GM12878 (cell line): Measurements from ENCODE around the gene SPATA3. TPM values are rescaled to one million over a fixed set of nuclear protein-coding genes. Genes with fewer than 3 reads are reported as not detected.

Experiments
- BRCA1 ChIP-seq: IDR thresholded peaks from 2 replicates; pipeline ENCODE4 v1.6.1; 2011; ENCODE audit warnings: low read depth, low read length, improper control_type of control experiment
- CHD4 ChIP-seq: fragments of 200-600 bp; sonication (generic); IDR thresholded peaks from 2 replicates; pipeline ENCODE4 v1.6.1; 2016; ENCODE audit warnings: mild to moderate bottlenecking
- CREM ChIP-seq: IDR thresholded peaks from 2 replicates; pipeline ENCODE4 v1.6.1; 2014; ENCODE audit warnings: antibody characterized with exemption, low read depth
- GATAD2B ChIP-seq: fragments of 450-650 bp; conservative IDR thresholded peaks from 2 replicates; pipeline ENCODE4 v1.6.1; 2017; ENCODE audit warnings: low read depth, mild to moderate bottlenecking, moderate library complexity
- IKZF1 ChIP-seq: fragments of 450-650 bp; conservative IDR thresholded peaks from 2 replicates; pipeline ENCODE4 v1.6.1; 2017; ENCODE audit warnings: antibody characterized with exemption, mild to moderate bottlenecking
- KAT2A ChIP-seq: conservative IDR thresholded peaks from 2 replicates; pipeline ENCODE4 v1.6.1; 2011; ENCODE audit warnings: low read depth, low read length; ENCODE audit not compliant: control insufficient read depth
- LARP7 ChIP-seq: fragments of 450-650 bp; IDR thresholded peaks from 2 replicates; pipeline ENCODE4 v1.6.1; 2017; ENCODE audit warnings: mild to moderate bottlenecking
- MEF2B ChIP-seq: fragments of 450-650 bp; IDR thresholded peaks from 2 replicates; pipeline ENCODE4 v1.6.1; 2018; ENCODE audit warnings: mild to moderate bottlenecking, moderate library complexity; ENCODE audit not compliant: partially characterized antibody, poor library complexity, severe bottlenecking
- MTA2 ChIP-seq: fragments of 450-650 bp; IDR thresholded peaks from 2 replicates; pipeline ENCODE4 v1.6.1; 2016; ENCODE audit warnings: low read depth, mild to moderate bottlenecking, moderate library complexity
- MYB ChIP-seq: fragments of 150-350 bp; IDR thresholded peaks from 2 replicates; pipeline ENCODE4 v1.6.1; 2014; ENCODE audit warnings: mild to moderate bottlenecking, low read depth, low read length, borderline replicate concordance
- NFIC ChIP-seq: IDR thresholded peaks from 2 replicates; pipeline ENCODE4 v1.6.1; 2012; ENCODE audit warnings: low read depth, mild to moderate bottlenecking, inconsistent platforms, low read length, moderate library complexity
- NFXL1 ChIP-seq: fragments of 450-650 bp; IDR thresholded peaks from 2 replicates; pipeline ENCODE4 v1.6.1; 2017; ENCODE audit warnings: antibody characterized with exemption, mild to moderate bottlenecking, borderline replicate concordance
- PAX5 ChIP-seq: IDR thresholded peaks from 2 replicates; pipeline ENCODE4 v1.6.1; 2011; ENCODE audit warnings: low read depth, low read length, borderline replicate concordance
- POLR2AphosphoS2 ChIP-seq: IDR thresholded peaks from 2 replicates; pipeline ENCODE4 v1.6.1; 2011; ENCODE audit warnings: low read depth, mild to moderate bottlenecking, low read length, improper control_type of control experiment, moderate library complexity
- POU2F2 ChIP-seq: IDR thresholded peaks from 3 replicates; pipeline ENCODE4 v1.6.1; 2011; ENCODE audit warnings: low read depth, mild to moderate bottlenecking, low read length, borderline replicate concordance
- RB1 ChIP-seq: fragments of 450-650 bp; formaldehyde crosslinking; IDR thresholded peaks from 2 replicates; pipeline ENCODE4 v1.6.1; 2017; ENCODE audit warnings: mild to moderate bottlenecking, borderline replicate concordance
- SIN3A ChIP-seq: IDR thresholded peaks from 2 replicates; pipeline ENCODE4 v1.6.1; 2012; ENCODE audit warnings: low read depth, low read length, improper control_type of control experiment
- SP1 ChIP-seq: IDR thresholded peaks from one replicate; pipeline ENCODE4 v1.6.1; 2011; ENCODE audit warnings: low read depth, low read length
- SPI1 ChIP-seq: IDR thresholded peaks from 2 replicates; pipeline ENCODE4 v1.6.1; 2011; ENCODE audit warnings: low read depth, mild to moderate bottlenecking, low read length, moderate library complexity, borderline replicate concordance; ENCODE audit not compliant: insufficient read depth
- SREBF2 ChIP-seq: IDR thresholded peaks from 2 replicates; pipeline ENCODE4 v1.6.1; 2012; ENCODE audit warnings: mild to moderate bottlenecking, low read length
- SRF ChIP-seq, 2 experiments: IDR thresholded peaks; 2 replicates each; pipeline ENCODE4 v1.6.1; 2011; ENCODE audit warnings: low read depth in 2 of 2, low read length in 2 of 2, mild to moderate bottlenecking in 1 of 2, moderate library complexity in 1 of 2
- TCF7 ChIP-seq: IDR thresholded peaks from 2 replicates; pipeline ENCODE4 v1.6.1; 2014; ENCODE audit warnings: antibody characterized with exemption, borderline replicate concordance
- ZNF207 ChIP-seq: fragments of 450-650 bp; IDR thresholded peaks from 2 replicates; pipeline ENCODE4 v1.6.1; 2014; ENCODE audit warnings: antibody characterized with exemption, mild to moderate bottlenecking, borderline replicate concordance
- polyA plus RNA-seq, 11 experiments: library from polyadenylated mRNA; depleted of rRNA in 4 of 11; unstranded in 6 of 11; stranded (reverse) in 5 of 11; fragments of >200 nt; fragmentation: Nextera tagmentation in 4 of 11; fragmentation: Illumina TruSeq in 1 of 11; extraction: Ambion mirVana in 4 of 11; extraction: Trizol in 1 of 11; gene quantifications; 1 replicate in 1 of 11; 2 replicates in 10 of 11; pipeline versions ENCODE4 v1.2.1 to v1.2.3, GENCODE V29; 2011 to 2016; ENCODE audit warnings: inconsistent platforms in 2 of 11, missing spikeins in 2 of 11, low read depth in 1 of 11
- total RNA-seq, 4 experiments: library from RNA; depleted of rRNA in 3 of 4; stranded (reverse); fragments of >200 nt in 3 of 4; fragmentation: Illumina TruSeq in 1 of 4; extraction: Trizol in 1 of 4; gene quantifications; 2 replicates each; pipeline versions ENCODE4 v1.2.1 to v1.2.3, GENCODE V29; 2013 to 2021
- TF ChIP-seq, protein P1 (sequence below): fragments of 450-650 bp; IDR thresholded peaks from 2 replicates; pipeline ENCODE4 v1.6.1; 2017; ENCODE audit warnings: mild to moderate bottlenecking, low read depth, inconsistent platforms; ENCODE audit not compliant: poor library complexity, severe bottlenecking
- TF ChIP-seq, protein P2 (sequence below): fragments of 450-650 bp; IDR thresholded peaks from 2 replicates; pipeline ENCODE4 v1.6.1; 2016; ENCODE audit warnings: mild to moderate bottlenecking, moderate library complexity, borderline replicate concordance

SPATA3 gene
- total and polyA plus RNA-seq, 10 of the 15 experiments (the other 5 are each of a cell fraction or from before 2014, with no cell fraction given): not detected

DNA sequence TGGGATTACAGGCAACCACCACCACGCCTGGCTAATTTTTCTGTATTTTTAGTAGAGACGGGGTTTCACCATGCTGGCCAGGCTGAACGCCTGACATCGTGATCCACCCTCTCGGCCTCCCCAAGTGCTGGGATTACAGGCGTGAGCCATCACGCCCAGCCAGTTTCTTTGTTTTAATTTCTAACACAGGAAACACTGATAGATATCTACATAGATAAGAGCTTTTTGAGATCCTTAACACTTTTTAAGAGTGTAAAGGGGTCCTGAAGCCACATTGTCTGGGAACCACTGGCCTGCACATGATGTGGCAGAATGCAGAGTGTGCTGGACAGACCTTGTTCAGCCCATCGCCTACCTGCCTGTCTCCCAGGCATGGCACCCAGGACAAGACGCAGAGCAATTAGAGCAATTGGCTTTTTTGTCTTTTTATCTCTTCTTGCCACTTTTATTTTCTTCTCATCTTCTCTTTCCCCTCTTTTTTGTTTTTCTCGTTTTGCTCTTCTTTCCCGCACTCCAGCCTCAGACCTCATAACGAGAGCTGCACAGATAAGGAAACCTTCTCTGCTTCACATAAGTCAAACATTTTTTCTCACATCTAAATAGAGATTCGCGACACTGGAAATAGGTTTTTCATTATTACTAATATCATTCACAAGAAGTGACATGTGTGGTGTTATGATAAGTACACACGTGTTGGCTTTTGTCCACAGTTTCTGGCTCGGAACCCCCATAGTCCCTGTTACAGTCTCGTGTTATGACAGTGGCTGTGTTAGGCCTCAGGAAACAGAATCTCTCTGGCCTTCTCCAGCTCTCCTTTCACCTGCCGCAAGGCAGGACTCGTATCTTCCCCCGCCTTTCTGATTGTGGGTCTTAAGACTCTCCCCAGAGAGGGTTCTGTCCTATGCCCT lies 45.7 kb upstream of the SPATA3 start (continued):
- TF ChIP-seq NFXL1 (no peak), PAX5 (peak; percentile 74), TCF7 (peak; percentile 65; the same call in 1 of the 2 replicates), SPI1 (0 out of 2 replicates have a peak, but pooled peaks have one; percentile 7), POU2F2 (peak; percentile 4; the same call in 1 of the 3 replicates), MEF2B (peak; percentile 86), CREM (peak; percentile 87; the same call in 1 of the 2 replicates), CHD4 (no peak), KAT2A (no peak), ZNF207 (no peak), NFIC (no peak), SREBF2 (no peak), LARP7 (no peak), SRF (IDR thresholded peaks at IDR 0.05; ENCODE audit: low read depth in 2 of 2, low read length in 2 of 2) (0 out of 4 replicates have a peak, but pooled peaks of 1 of the 2 experiments have one; percentile 14), MYB (no peak), RB1 (no peak), MTA2 (peak; percentile 75; the same call in 1 of the 2 replicates), SIN3A (no peak), SP1 (peak; percentile 61), GATAD2B (0 out of 2 replicates have a peak, but pooled peaks have one; percentile 62), IKZF1 (peak; percentile 74), BRCA1 (no peak), POLR2AphosphoS2 (no peak)
- TF ChIP-seq, protein P1, sequence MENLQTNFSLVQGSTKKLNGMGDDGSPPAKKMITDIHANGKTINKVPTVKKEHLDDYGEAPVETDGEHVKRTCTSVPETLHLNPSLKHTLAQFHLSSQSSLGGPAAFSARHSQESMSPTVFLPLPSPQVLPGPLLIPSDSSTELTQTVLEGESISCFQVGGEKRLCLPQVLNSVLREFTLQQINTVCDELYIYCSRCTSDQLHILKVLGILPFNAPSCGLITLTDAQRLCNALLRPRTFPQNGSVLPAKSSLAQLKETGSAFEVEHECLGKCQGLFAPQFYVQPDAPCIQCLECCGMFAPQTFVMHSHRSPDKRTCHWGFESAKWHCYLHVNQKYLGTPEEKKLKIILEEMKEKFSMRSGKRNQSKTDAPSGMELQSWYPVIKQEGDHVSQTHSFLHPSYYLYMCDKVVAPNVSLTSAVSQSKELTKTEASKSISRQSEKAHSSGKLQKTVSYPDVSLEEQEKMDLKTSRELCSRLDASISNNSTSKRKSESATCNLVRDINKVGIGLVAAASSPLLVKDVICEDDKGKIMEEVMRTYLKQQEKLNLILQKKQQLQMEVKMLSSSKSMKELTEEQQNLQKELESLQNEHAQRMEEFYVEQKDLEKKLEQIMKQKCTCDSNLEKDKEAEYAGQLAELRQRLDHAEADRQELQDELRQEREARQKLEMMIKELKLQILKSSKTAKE: peak; percentile 77
- TF ChIP-seq, protein P2, sequence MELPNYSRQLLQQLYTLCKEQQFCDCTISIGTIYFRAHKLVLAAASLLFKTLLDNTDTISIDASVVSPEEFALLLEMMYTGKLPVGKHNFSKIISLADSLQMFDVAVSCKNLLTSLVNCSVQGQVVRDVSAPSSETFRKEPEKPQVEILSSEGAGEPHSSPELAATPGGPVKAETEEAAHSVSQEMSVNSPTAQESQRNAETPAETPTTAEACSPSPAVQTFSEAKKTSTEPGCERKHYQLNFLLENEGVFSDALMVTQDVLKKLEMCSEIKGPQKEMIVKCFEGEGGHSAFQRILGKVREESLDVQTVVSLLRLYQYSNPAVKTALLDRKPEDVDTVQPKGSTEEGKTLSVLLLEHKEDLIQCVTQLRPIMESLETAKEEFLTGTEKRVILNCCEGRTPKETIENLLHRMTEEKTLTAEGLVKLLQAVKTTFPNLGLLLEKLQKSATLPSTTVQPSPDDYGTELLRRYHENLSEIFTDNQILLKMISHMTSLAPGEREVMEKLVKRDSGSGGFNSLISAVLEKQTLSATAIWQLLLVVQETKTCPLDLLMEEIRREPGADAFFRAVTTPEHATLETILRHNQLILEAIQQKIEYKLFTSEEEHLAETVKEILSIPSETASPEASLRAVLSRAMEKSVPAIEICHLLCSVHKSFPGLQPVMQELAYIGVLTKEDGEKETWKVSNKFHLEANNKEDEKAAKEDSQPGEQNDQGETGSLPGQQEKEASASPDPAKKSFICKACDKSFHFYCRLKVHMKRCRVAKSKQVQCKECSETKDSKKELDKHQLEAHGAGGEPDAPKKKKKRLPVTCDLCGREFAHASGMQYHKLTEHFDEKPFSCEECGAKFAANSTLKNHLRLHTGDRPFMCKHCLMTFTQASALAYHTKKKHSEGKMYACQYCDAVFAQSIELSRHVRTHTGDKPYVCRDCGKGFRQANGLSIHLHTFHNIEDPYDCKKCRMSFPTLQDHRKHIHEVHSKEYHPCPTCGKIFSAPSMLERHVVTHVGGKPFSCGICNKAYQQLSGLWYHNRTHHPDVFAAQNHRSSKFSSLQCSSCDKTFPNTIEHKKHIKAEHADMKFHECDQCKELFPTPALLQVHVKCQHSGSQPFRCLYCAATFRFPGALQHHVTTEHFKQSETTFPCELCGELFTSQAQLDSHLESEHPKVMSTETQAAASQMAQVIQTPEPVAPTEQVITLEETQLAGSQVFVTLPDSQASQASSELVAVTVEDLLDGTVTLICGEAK: no peak
